Testis (tissue), 3 donors: ENCODE measurements around the gene SIKE1. TPM values are rescaled to one million over a fixed set of nuclear protein-coding genes. Genes with fewer than 3 reads are reported as not detected.

ENCODE experiments used
- DNase-seq: peaks from one replicate; pipeline ENCODE4 v3.0.0-alpha.2; 2019
- H3K27ac ChIP-seq, 2 donors: fragments of 200-600 bp; sonication (generic); one replicate each; pipeline ENCODE4 v1.5.1; 2019
- H3K27me3 ChIP-seq: fragments of 200-600 bp; sonication (generic); one replicate; pipeline ENCODE4 v1.5.1; 2019
- H3K36me3 ChIP-seq: fragments of 200-600 bp; sonication (generic); one replicate; pipeline ENCODE4 v1.5.1; 2017; ENCODE audit warnings: low read depth; ENCODE audit errors: missing control alignments
- H3K4me1 ChIP-seq: fragments of 200-600 bp; sonication (generic); one replicate; pipeline ENCODE4 v1.5.1; 2019
- H3K4me3 ChIP-seq, 2 donors: fragments of 200-600 bp; sonication (generic); one replicate each; pipeline ENCODE4 v1.5.1; 2017 to 2019
- H3K9me3 ChIP-seq: fragments of 200-600 bp; sonication (generic); one replicate; pipeline ENCODE4 v1.5.1; 2017
- CTCF ChIP-seq, 3 experiments: fragments of 450-650 bp in 2 of 3; fragments of 200-600 bp in 1 of 3; sonication (generic) in 1 of 3; IDR thresholded peaks; one replicate each; pipeline ENCODE4 v1.5.1; 2016 to 2019; ENCODE audit warnings: antibody characterized with exemption in 3 of 3, mild to moderate bottlenecking in 2 of 3, moderate library complexity in 1 of 3
- POLR2A ChIP-seq: fragments of 450-650 bp; IDR thresholded peaks from one replicate; pipeline ENCODE4 v1.6.1; 2017; ENCODE audit warnings: antibody characterized with exemption, mild to moderate bottlenecking, moderate library complexity
- WGBS, 2 donors: methylation state at CpG; one replicate each; pipeline ENCODE4 v1.1.5; 2018; 5-methylcytosine and 5-hydroxymethylcytosine counted together
- intact Hi-C: fragments of 100-400 bp; cut with DNase I; formaldehyde crosslinking; loops from one replicate; pipeline ENCODE4 v1.15.1; 2023; ENCODE audit warnings: low total_unique reads
- polyA plus RNA-seq: library from polyadenylated mRNA; stranded (reverse); fragments of 350-450 nt; fragmentation: Illumina TruSeq; extraction: RNeasy Lipid Tissue Mini Kit (QIAGEN cat#74804); gene quantifications from one replicate; pipeline ENCODE4 v1.2.3, GENCODE V29; 2014; ENCODE audit warnings: low read depth, low replicate concordance; ENCODE audit not compliant: insufficient read depth
- total RNA-seq, 2 donors: library from RNA; depleted of rRNA; stranded (reverse); fragments of >200 nt; gene quantifications; one replicate each; pipeline ENCODE4 v1.2.3, GENCODE V29; 2016

SIKE1 gene
- total and polyA plus RNA-seq, 3 donors from 2014 or later = 27.3 to 47.3 (median 27.3) TPM

GRCh38 chr1:114728553-114728952 is 51.9 kb downstream of the SIKE1 start:
- H3K36me3 ChIP-seq = no peaks in the 10 kb centered on the region
- intact Hi-C loops = no loop called here
- H3K4me1 ChIP-seq = no peaks in the 10 kb centered on the region
- WGBS, 2 donors = 90 to 94% methylated on average over 2 of the region's 2 CpGs
- H3K4me3 ChIP-seq = no peak overlapping the region
- H3K9me3 ChIP-seq = no peaks in the 10 kb centered on the region
- H3K27ac ChIP-seq = no peak overlapping the region
- H3K27me3 ChIP-seq = no peaks in the 10 kb centered on the region
- no peak for DNase-seq
- TF ChIP-seq POLR2A (no peak), CTCF (IDR thresholded peaks at IDR 0.05) (no peak)

- Histone ChIP-seq H3K27me3 (no peaks in the 10 kb centered on the region), H3K4me3 (no peak overlapping the region), H3K27ac (no peak overlapping the region), H3K36me3 (no peaks in the 10 kb centered on the region), H3K4me1 (no peaks in the 10 kb centered on the region), H3K9me3 (no peaks in the 10 kb centered on the region)
- DNase-seq = no peak
- intact Hi-C loops = no loop called here
- 80 to 86% methylated on average over 1 of the region's 1 CpG for WGBS, 2 donors
- TF ChIP-seq CTCF (IDR thresholded peaks at IDR 0.05) (no peak), POLR2A (no peak)
These were observed 55.3 kb downstream of the SIKE1 start for GRCh38 chr1:114725230-114725629.

DNA sequence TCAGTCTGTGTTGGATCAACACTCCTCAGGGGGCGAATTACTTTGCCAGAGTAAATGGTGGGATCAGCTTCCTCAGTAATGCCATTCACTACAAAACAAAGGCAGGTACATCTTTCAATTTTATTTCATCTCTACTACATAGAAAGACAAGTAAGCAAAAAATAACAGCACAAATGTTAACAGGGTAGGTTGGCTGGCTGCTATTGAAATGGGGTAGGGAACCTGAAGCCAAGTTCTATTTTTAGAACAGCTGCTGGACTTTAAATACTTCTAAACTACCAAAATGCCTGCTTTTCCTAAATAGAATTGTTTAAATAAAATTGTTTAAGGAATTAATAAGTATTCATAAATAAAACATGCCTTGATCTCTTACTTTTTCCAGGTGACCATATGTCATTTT is 56.6 kb downstream of the SIKE1 start:
- 90 to 95% methylated on average over 1 of the region's 1 CpG for WGBS, 2 donors
- intact Hi-C loops = no loop called here
- Histone ChIP-seq H3K27ac (no peak overlapping the region), H3K36me3 (no peaks in the 10 kb centered on the region), H3K27me3 (no peaks in the 10 kb centered on the region), H3K4me1 (no peaks in the 10 kb centered on the region), H3K4me3 (no peak overlapping the region), H3K9me3 (no peaks in the 10 kb centered on the region)
- DNase-seq = no peak
- TF ChIP-seq CTCF (IDR thresholded peaks at IDR 0.05) (no peak), POLR2A (no peak)

DNA sequence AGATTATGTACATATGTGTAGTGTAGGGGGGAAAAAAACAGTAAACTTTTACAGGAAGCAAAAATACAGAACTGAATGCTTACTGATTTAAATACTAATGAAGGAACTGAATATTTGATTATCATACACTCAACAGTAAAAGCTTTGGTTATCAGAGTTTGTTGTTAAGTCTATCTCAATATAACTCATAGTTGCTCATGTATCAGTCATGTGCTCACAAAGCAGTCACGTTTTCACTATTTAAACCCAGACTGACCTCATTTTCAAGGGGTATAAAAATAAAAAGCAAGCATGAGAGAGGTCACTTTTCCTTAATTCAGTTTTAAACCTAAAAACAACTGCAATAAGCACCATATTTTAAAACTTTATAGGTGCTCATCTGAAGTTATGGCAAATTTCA is 57.0 kb downstream of the SIKE1 start:
- H3K27ac ChIP-seq = no peak overlapping the region
- DNase-seq = no peak
- intact Hi-C loops = no loop called here
- H3K4me1 ChIP-seq = no peaks in the 10 kb centered on the region
- no peaks in the 10 kb centered on the region for H3K27me3 ChIP-seq
- H3K9me3 ChIP-seq = no peaks in the 10 kb centered on the region
- no peak for TF ChIP-seq CTCF (IDR thresholded peaks at IDR 0.05)
- TF ChIP-seq POLR2A = no peak
- no peak overlapping the region for H3K4me3 ChIP-seq
- H3K36me3 ChIP-seq = no peaks in the 10 kb centered on the region
- 0 to 31% methylated on average over 1 of the region's 1 CpG for WGBS, 2 donors

DNA sequence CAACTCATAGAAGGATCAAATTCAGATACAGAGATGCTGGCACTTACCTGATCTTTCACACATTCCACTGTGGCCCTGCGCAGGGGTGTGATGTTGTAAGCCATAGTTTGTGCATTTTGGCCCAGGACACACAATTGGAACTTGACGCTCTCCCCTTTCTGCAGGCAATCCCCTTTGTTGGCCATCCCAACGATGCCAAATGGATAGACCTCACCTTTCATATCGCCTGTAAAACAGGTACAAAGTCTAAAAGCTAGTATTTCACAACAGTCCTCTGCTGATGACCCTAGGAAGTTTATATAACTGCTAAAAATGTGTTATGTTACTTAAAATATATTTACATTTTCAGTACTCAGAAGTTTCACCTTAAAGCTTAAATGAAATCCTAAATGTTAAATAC is 60.0 kb downstream of the SIKE1 start:
- H3K27ac ChIP-seq = no peak overlapping the region
- intact Hi-C loops = no loop called here
- no peaks in the 10 kb centered on the region for H3K9me3 ChIP-seq
- DNase-seq = no peak
- H3K27me3 ChIP-seq = no peaks in the 10 kb centered on the region
- 92 to 93% methylated on average over 4 of the region's 4 CpGs for WGBS, 2 donors
- H3K4me1 ChIP-seq = peaks cover 3% of the 10 kb centered on the region
- H3K36me3 ChIP-seq = no peaks in the 10 kb centered on the region
- H3K4me3 ChIP-seq = no peak overlapping the region
- TF ChIP-seq CTCF (IDR thresholded peaks at IDR 0.05) = no peak
- no peak for TF ChIP-seq POLR2A
